Upper lobe of right lung (tissue), 1 donor: Measurements from ENCODE around the gene DOP1B. TPM values are rescaled to one million over a fixed set of nuclear protein-coding genes. Genes with fewer than 3 reads are reported as not detected.
A peak's percentile ranks its signal among the peaks of the same experiment; 100 is the strongest.

ENCODE experiments used
- ATAC-seq: fragments of 200-7000 bp; cut with Tn5 transposase; one replicate; pipeline ENCODE4 v1.9.1; 2020; ENCODE audit warnings: mild to moderate bottlenecking, moderate library complexity
- DNase-seq: peaks from one replicate; pipeline ENCODE4 v3.0.0-alpha.2; 2020
- H3K27ac ChIP-seq: fragments of 200-600 bp; one replicate; pipeline ENCODE4 v1.8.0; 2022
- H3K27me3 ChIP-seq: fragments of 200-600 bp; one replicate; pipeline ENCODE4 v1.8.0; 2022; ENCODE audit warnings: mild to moderate bottlenecking
- H3K36me3 ChIP-seq: fragments of 200-600 bp; one replicate; pipeline ENCODE4 v1.8.0; 2022
- H3K4me1 ChIP-seq: fragments of 200-600 bp; one replicate; pipeline ENCODE4 v1.8.0; 2022
- H3K4me3 ChIP-seq: fragments of 200-600 bp; one replicate; pipeline ENCODE4 v1.8.0; 2022; ENCODE audit warnings: mild to moderate bottlenecking
- H3K9me3 ChIP-seq: fragments of 200-600 bp; one replicate; pipeline ENCODE4 v1.8.0; 2022
- CTCF ChIP-seq: fragments of 200-600 bp; IDR thresholded peaks from one replicate; pipeline ENCODE4 v1.8.0; 2022; ENCODE audit warnings: antibody characterized with exemption
- intact Hi-C: fragments of 100-400 bp; cut with DNase I; formaldehyde crosslinking; loops from one replicate; pipeline ENCODE4 v1.11.0; 2022
- total RNA-seq: library from RNA; stranded (reverse); fragmentation: NEBNext Ultra II Directional; extraction: Animal tissue kit (Norgen Biotek cat#: 25700); gene quantifications from one replicate; pipeline ENCODE4 v1.2.1, GENCODE V29; 2021
- donor health status: DM: no; HTN: yes; CAD: no; lungs with severe emphysema.

DOP1B gene
- total RNA-seq, 1 donor from 2014 or later, result 19.0 TPM

- H3K36me3 ChIP-seq, result no peaks in the 10 kb centered on the region
- ATAC-seq, result no peak
- no peak overlapping the region for H3K4me3 ChIP-seq
- peaks cover 17% of the 10 kb centered on the region for H3K4me1 ChIP-seq
- H3K27ac ChIP-seq, result no peak overlapping the region
- intact Hi-C loops, result no loop called here
- H3K9me3 ChIP-seq, result no peaks in the 10 kb centered on the region
- no peaks in the 10 kb centered on the region for H3K27me3 ChIP-seq
- no peak for TF ChIP-seq CTCF
- no peak for DNase-seq
Measured at GRCh38 chr21:36162631-36163030, 6.0 kb downstream of the DOP1B start.

GRCh38 chr21:36163750-36164741 is 7.4 kb downstream of the DOP1B start:
- intact Hi-C loops, result no loop called here
- peak; percentile 59 for ATAC-seq

GRCh38 chr21:36165356-36165755 is 8.7 kb downstream of the DOP1B start:
- no peak for ATAC-seq
- no peaks in the 10 kb centered on the region for H3K9me3 ChIP-seq
- intact Hi-C loops, result no loop called here
- no peak overlapping the region for H3K27ac ChIP-seq
- H3K4me1 ChIP-seq, result peaks cover 13% of the 10 kb centered on the region
- no peak overlapping the region for H3K4me3 ChIP-seq
- H3K27me3 ChIP-seq, result no peaks in the 10 kb centered on the region
- TF ChIP-seq CTCF, result no peak
- H3K36me3 ChIP-seq, result no peaks in the 10 kb centered on the region
- DNase-seq, result no peak

More at GRCh38 chr21:36163750-36164741, 7.4 kb downstream of the DOP1B start:
- Histone ChIP-seq H3K27ac (no peak overlapping the region), H3K4me1 (peaks cover 13% of the 10 kb centered on the region), H3K4me3 (no peak overlapping the region), H3K9me3 (no peaks in the 10 kb centered on the region), H3K27me3 (no peaks in the 10 kb centered on the region), H3K36me3 (no peaks in the 10 kb centered on the region)
- no peak for DNase-seq
- no peak for TF ChIP-seq CTCF

GRCh38 chr21:36166705-36167104 is 10.1 kb downstream of the DOP1B start:
- no peak for TF ChIP-seq CTCF
- no peak overlapping the region for H3K27ac ChIP-seq
- no peak overlapping the region for H3K4me3 ChIP-seq
- ATAC-seq (no peak), DNase-seq (no peak)
- intact Hi-C loops, result no loop called here
- H3K4me1 ChIP-seq, result peaks cover 13% of the 10 kb centered on the region
- H3K27me3 ChIP-seq, result no peaks in the 10 kb centered on the region
- H3K9me3 ChIP-seq, result no peaks in the 10 kb centered on the region
- no peaks in the 10 kb centered on the region for H3K36me3 ChIP-seq

GRCh38 chr21:36167541-36167940 is 10.9 kb downstream of the DOP1B start:
- Histone ChIP-seq H3K4me3 (no peak overlapping the region), H3K36me3 (no peaks in the 10 kb centered on the region), H3K4me1 (peaks cover 13% of the 10 kb centered on the region), H3K9me3 (no peaks in the 10 kb centered on the region), H3K27me3 (no peaks in the 10 kb centered on the region), H3K27ac (no peak overlapping the region)
- no peak for DNase-seq
- ATAC-seq, result no peak
- no peak for TF ChIP-seq CTCF
- intact Hi-C loops, result no loop called here
